ENCODE data around the gene YOD1. TPM values are rescaled to one million over a fixed set of nuclear protein-coding genes. Genes with fewer than 3 reads are reported as not detected.

The YOD1 gene
- total RNA-seq, 1 experiment from 2014 or later: 31.9 TPM

DNA sequence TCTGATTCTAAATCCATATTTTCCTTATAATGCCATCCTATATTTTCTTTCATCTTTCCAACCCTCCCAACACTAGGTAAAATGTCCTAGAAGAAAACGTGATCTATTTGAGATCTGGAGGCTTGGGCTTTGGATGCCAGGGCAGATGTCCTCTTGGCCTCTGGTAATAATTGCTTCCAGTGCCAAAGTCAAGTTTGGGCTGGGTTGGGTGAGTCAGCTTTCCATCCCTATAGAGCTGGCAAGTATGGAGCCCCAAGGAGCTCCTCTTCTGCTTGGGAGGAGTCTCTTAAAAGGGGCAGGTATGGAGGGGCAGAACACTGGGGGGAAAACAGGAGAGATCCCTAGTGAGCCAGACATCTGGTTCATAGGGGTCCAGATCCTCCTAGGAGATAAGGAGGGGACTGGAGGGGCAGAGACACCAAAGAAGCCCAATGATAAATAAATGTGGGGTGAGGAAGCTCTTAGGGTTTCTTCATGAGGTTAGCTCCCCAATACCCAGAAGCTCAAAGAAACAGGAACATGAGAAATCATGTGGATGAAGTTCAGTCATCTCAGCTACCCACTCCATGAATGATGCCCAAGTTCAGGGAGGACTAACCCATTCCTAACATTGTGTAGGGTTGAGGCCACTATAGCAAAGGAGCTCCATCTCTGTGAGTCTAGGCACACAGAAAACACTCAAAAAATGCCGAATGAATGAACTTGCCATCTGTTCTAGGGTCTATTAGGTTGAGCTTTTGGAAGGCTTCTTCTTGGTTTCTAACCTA is 21.9 kb downstream of the YOD1 start:
- no peak for DNase-seq (ENCODE audit: extremely low read depth, low read depth)

GRCh38 chr1:207027921-207028320 is 23.1 kb downstream of the YOD1 start:
- no peak for DNase-seq (ENCODE audit: extremely low read depth, low read depth)

GRCh38 chr1:207027206-207027777 is 23.7 kb downstream of the YOD1 start:
- no peak for DNase-seq (ENCODE audit: extremely low read depth, low read depth)

- no peak for DNase-seq (ENCODE audit: extremely low read depth, low read depth)
Measured at GRCh38 chr1:207026104-207026534, 24.9 kb downstream of the YOD1 start.

GRCh38 chr1:207025146-207025880 is 25.7 kb downstream of the YOD1 start:
- no peak for DNase-seq (ENCODE audit: extremely low read depth, low read depth)

DNA sequence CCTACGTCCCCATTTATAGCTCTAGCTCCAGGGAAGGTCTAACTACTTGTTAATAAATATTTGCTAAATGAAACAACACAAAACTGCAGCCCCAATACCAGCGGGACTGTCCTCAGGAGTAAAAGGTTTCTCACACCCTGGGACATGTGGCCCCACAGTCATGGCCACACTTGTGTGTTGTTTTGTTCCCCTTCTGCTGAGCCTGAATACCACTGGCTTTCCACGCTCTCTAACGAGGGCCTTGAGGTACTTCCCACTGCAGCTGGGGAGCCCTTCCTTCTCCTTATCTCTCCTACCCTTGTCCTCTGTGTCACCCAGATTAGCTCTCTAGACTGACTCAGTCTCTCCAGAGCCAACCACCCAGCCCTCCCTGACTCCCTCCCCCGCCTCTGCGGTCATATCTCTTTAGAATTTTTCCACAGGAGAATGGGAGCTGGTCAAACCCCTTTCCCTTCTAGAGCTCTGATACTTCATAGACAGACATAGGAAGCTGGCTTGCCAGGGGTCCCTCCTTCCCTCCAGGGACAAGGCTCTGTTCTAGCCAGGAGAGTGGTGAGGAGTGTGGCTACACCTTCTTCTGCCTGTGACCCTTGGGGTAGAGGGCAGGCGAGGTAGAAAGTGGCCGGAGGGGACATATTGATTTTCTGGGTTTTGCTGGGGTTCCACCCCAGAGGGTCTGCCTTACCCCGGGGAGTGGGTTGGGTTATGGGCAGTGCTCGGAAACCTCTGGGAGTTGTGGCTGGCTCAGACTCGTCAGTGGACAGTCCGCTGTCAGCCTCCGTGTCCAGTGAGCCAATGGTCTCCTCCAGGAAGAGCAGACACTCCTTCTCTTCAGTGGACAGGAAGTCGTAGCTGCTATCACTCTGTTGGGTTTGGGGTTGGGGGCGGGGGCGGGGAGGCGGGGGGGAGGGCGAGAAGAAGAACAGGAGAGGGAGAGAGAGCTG is 26.5 kb downstream of the YOD1 start:
- DNase-seq (ENCODE audit: extremely low read depth, low read depth): no peak

GRCh38 chr1:207022996-207023679 is 27.9 kb downstream of the YOD1 start:
- DNase-seq (ENCODE audit: extremely low read depth, low read depth): no peak

DNA sequence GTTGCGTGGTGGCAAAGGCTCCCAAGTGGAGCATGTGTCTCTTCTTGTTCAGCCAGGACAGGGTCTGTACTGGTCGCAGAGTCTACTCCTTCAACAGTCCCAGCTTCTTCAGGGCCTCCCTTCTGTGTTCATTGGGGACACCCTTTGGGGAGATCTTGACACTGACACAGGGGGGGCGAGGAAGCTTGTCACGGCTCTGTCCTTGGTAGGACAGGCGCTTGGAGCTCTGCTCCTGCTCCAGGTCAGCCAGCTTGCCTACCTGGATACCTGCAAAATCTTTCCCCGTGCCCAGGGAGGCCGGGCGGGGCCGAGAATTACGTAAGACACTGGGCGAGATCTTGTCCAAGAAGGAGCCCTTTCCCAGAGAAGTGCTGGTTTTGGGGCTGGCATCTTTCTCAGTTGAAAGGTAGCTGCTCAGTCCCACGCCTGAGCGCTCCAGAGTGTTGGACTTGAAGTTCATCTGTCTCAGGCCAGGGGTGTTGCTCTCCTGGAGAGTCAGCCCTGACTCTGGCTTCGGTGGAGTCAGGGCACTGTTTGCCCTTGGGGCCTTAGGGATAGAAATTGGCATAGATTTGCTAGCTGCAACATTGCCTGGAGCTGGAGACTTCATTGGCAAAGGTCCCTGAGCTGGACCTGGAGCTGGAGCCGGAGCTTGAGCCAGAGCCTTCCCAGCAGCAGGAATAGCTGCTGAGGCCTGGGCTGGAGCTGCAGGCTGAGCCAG is 29.0 kb downstream of the YOD1 start:
- DNase-seq (ENCODE audit: extremely low read depth, low read depth): no peak

GRCh38 chr1:207021139-207021861 is 29.7 kb downstream of the YOD1 start:
- DNase-seq (ENCODE audit: extremely low read depth, low read depth): no peak

- no peak for DNase-seq (ENCODE audit: extremely low read depth, low read depth)
Measured at GRCh38 chr1:207020709-207021107, 30.3 kb downstream of the YOD1 start.

- no peak for DNase-seq (ENCODE audit: extremely low read depth, low read depth)
Measured at GRCh38 chr1:207020065-207020708, 30.8 kb downstream of the YOD1 start.

DNA sequence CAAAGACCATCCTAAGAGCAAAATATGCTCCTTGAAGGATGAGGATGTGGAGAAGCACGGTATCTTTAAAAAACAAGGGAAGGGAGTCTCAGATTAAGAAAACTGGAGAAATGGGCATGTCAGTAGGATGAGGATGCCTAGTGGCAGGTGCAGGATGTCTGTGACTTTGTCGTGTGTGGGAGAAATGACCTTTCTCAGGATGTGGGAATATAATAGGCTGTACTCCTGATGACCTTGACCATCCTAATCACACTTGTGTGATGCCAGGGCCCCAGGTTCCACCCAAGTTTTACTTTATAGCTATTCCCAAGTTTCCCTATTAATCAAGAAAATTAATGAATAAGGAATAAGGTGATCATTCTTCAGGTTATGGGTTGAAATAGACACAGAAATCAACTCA is 31.3 kb downstream of the YOD1 start:
- DNase-seq (ENCODE audit: extremely low read depth, low read depth): no peak

DNA sequence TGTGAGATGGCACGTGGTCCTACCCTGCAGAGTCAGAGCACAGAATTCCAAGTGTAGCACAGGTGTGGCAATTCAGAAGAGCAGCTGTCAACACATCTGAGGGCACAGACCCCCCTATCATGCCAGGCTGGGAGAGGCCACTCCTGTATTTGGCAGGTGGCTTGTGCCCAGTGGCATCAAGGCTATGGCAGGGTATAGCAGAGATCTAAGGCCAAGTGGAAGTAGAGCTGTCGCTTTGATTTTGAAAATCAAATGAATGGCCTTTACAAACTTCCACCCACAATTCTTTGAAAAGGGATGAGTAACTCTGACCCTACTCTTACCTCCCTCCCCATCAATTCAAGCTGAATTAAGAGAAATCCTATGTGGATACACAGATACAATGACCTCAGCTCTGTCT is 31.8 kb downstream of the YOD1 start:
- no peak for DNase-seq (ENCODE audit: extremely low read depth, low read depth)

GRCh38 chr1:207018707-207019106 is 32.3 kb downstream of the YOD1 start:
- no peak for DNase-seq (ENCODE audit: extremely low read depth, low read depth)

GRCh38 chr1:207017615-207018559 is 33.1 kb downstream of the YOD1 start:
- no peak for DNase-seq (ENCODE audit: extremely low read depth, low read depth)

DNA sequence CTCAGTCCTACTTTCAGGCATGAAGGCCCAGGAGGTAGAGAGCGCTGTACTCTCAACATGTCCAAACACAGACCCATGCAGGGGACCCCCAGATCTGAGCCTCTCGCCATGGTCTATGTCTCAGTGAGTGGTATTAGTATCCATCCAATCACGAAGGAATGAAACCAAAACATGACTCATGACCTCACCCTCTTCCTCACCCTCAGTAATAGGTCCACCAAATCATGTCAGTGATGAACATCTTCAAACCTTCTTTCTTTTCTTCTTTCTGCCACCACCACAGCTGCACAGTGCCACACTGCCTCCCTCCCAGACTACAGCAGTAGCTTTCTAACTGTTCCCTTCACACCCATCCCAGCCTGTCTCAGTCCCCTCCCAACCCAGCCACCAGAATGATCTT is 35.2 kb downstream of the YOD1 start:
- DNase-seq (ENCODE audit: extremely low read depth, low read depth): no peak

DNA sequence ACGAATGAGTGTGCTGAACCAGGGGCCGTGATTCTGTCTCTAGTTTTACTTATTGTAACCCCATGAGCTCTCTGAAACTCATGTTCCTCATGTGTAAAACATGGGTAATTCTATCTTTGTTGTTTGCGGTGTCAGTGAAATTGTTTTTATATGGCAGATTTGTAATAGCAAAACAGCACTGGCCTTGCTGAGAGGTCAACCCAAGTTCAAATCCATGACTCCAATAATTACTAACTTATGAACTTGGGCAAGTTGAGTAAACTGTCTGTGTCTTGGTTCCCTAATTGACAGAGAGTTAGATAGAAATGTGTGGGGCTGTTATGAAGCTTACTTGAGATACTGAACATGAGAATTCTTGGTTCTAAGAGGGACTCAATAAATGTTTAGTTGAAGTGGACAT is 36.3 kb downstream of the YOD1 start:
- no peak for DNase-seq (ENCODE audit: extremely low read depth, low read depth)
